GM12875 (cell line): ENCODE results near the gene SUPT20H.

Source experiments
- H3K4me3 ChIP-seq: one replicate; pipeline ENCODE4 v1.5.1; 2011; ENCODE audit warnings: low read depth, low read length, control low read depth
- CTCF ChIP-seq: IDR thresholded peaks from 2 replicates; pipeline ENCODE4 v1.5.1; 2011; ENCODE audit warnings: low read depth, mild to moderate bottlenecking, control low read depth, inconsistent platforms, low read length, moderate library complexity, borderline replicate concordance; ENCODE audit not compliant: insufficient read depth

The SUPT20H gene

GRCh38 chr13:37049810-37050209, 9.7 kb downstream of the SUPT20H start:
- H3K4me3 ChIP-seq, result no peak overlapping the region
- TF ChIP-seq CTCF, result no peak

- TF ChIP-seq CTCF, result no peak
- no peak overlapping the region for H3K4me3 ChIP-seq
Observed at GRCh38 chr13:37047846-37048245, 11.6 kb downstream of the SUPT20H start.

- no peak overlapping the region for H3K4me3 ChIP-seq
- TF ChIP-seq CTCF, result no peak
Observed at GRCh38 chr13:37047032-37047431, 12.5 kb downstream of the SUPT20H start.

GRCh38 chr13:37046062-37046461, 13.4 kb downstream of the SUPT20H start:
- TF ChIP-seq CTCF, result no peak
- no peak overlapping the region for H3K4me3 ChIP-seq

- no peak for TF ChIP-seq CTCF
- H3K4me3 ChIP-seq, result no peak overlapping the region
Observed at GRCh38 chr13:37040789-37041188, 18.7 kb downstream of the SUPT20H start.

- TF ChIP-seq CTCF, result no peak
- no peak overlapping the region for H3K4me3 ChIP-seq
Observed at GRCh38 chr13:37039896-37040295, 19.6 kb downstream of the SUPT20H start.

GRCh38 chr13:37037241-37037640, 22.2 kb downstream of the SUPT20H start:
- no peak for TF ChIP-seq CTCF
- H3K4me3 ChIP-seq, result no peak overlapping the region
